GM18499 (cell line): ENCODE measurements around the gene SEC16A.

Source experiments
- ATAC-seq: cut with Tn5 transposase; IDR thresholded peaks from one replicate; pipeline ENCODE4 v1.9.1; 2021; ENCODE audit warnings: moderate number of reproducible peaks; ENCODE audit not compliant: insufficient read depth, unreplicated experiment

The SEC16A gene

GRCh38 chr9:136391737-136392537 is 90.9 kb downstream of the SEC16A start:
- ATAC-seq = no peak
